HG03521 (cell line): ENCODE data around the gene EFNA3.

ENCODE experiments used
- ATAC-seq: cut with Tn5 transposase; IDR thresholded peaks from one replicate; pipeline ENCODE4 v1.9.1; 2021; ENCODE audit warnings: mild to moderate bottlenecking, moderate library complexity; ENCODE audit not compliant: unreplicated experiment

The EFNA3 gene

DNA sequence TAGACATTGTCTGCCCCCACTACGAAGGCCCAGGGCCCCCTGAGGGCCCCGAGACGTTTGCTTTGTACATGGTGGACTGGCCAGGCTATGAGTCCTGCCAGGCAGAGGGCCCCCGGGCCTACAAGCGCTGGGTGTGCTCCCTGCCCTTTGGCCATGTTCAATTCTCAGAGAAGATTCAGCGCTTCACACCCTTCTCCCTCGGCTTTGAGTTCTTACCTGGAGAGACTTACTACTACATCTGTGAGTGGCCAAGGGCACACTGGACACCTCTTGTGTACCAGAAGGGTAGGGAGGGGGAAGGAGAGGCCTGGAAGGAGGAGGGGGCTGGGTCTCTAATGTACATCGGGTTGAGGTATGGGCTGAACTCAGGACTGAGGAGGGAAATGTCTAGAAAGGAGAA, 11.9 kb upstream of the EFNA3 start:
- no peak for ATAC-seq

DNA sequence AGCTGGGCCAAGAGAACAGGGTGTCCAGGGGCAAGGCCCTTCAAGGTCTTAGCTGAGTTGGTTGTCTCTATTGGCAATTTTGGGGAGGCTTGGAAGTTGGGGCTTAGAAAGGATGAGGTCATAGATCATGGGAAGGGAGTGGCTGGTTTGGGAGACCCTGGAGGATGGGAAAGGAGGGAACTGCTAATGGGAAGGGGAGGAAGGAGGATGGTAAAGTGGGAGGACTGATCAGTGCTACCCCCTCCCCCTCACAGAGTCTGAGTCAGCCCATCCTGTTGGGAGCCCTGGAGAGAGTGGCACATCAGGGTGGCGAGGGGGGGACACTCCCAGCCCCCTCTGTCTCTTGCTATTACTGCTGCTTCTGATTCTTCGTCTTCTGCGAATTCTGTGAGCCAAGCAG, 10.0 kb upstream of the EFNA3 start:
- no peak for ATAC-seq

DNA sequence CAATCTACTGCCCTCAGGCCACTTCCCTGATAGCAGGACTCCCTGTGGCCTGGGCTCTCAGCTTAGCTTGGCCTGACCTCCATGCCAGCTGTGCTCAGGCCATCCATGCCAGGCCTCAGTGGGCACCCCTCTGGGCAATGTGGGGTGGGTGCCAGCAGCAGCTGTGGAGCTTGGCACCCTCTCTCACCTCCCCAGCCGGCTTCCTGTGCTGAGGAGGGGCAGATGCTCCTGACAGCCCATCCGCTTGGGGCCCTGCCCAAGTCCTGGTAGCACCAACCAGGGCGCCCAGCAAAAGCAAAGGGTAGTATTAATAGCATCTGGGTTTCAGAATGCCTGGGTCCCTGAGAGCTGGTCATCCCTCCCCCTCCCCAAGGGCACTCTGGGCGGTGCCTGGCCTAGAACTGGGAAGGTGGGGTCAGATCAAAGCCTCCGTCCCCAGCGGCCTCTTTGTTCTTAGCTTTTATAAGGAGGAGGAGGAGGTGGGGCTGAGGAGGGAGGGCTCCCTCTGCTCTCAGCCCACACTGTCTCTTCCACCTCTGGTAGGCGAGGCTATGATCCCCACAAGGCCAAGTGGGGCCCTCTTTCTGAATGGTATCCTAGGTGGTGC, 9.0 kb upstream of the EFNA3 start:
- no peak for ATAC-seq

DNA sequence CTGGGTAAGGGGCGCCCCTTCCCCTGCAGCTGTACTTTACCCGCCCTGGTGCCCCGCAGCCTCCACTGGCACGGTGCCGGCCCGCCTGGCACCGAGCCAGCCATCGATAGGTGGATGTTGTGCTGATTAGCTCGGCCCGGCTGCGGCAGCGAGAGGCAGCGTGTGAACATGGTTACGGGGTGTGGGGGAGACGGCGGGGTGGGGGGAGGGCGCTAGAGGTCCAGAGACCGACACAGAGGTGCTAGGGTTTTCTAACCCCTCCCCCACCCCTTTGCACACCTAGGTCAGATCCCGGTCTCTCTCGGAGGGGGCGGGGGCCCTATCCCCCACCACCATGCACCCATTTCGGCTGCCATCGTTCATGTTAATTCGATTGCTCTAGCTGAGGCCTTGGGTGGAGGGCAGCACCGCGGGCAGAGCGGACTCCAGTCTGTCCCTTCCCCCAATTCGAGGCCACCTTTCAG, 8.4 kb upstream of the EFNA3 start:
- no peak for ATAC-seq

DNA sequence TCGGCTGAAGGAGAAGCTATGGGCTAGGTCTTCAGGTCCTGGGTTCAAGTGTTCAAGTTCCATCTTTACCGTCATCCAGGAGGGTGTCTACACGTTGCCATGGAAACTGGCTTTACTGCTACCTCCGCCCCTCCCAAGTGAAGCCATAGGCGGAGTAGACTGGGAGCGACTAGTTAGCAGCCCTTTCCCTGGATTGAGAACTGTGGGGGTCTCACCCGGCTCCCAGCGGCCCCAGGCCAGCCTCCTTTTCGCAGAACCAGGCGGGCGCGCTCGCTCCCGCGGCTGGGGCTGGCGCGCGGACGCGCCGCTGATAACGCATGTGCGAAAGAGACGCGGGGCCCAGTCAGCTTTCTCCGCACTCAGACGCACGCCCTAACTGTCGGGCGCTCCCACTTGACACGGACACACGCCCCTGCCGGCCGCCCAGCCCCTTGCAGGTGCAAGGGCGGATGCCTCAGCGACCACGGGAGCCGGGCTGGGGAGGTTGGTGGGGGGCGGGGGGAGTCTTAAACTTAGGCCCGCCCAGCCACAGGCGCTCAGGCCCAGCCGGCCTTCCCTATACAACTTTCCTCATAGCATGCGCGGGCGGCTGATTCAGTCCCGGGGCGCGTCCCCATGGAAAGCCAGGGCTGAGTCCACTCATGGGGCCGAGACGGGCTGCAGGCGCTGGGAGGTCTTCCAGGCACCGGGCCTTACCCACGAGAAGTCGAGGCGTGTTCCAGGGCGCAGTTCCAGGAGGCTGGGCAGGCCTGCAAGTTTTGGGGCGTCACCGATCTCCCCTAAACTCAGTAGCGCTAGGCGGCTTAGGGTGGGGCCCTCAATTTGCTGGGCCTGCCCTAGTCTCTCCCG, 7.7 kb upstream of the EFNA3 start:
- ATAC-seq: no peak

DNA sequence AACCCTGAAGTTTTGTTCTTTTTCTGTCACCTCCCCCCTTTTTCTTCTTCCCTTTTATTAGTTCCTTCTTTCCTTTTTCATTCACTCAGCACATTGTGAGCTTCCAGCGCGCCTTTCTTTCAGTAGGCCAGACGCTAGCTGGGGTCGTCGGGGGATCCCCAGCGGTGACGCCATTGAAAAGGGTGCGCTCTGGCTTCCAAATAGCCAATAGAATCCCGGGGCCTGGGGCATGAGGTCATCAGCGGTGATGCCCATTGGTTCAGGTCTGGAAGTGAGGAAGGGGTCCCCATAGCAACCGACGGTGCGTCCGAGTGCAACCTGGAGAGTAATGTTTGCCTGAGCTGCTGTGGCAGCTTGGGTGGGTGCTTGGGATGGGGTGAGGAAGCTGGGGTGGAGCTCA, 6.9 kb upstream of the EFNA3 start:
- no peak for ATAC-seq

DNA sequence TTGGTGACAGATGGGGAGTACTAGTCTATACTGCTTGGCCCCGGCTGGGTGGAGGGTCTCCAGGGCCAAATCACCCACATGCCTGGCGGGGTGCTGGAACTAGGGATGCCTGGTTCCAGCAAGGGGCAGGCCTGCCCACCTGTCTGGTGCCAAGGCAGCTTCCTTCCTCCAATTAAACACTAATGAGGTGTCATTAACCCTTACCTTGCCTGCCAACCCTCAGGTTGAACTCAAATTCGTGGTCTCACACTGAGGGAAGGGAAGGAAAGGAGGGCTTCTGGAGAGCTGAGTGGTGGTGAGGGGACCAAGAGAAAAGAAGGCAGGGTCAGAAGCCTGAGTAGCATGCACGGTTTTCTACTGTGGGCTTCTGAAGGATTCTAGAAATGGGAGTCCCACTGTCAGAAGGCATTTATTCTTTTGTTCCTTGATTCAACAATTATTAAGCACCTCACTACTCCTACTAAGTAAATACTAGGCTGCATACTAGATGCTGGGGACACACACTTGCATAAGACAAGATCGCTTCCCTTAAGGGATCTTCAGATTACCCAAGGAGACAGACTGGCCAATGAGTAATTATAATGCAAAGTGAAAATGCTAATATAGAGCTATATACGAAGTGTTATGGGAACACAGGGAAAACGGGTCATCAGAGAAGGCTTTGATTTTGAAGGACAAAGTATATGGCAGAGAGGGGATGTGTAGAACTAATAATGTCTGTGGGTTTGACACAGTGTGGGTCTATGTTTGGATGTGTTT, 5.9 kb upstream of the EFNA3 start:
- no peak for ATAC-seq

DNA sequence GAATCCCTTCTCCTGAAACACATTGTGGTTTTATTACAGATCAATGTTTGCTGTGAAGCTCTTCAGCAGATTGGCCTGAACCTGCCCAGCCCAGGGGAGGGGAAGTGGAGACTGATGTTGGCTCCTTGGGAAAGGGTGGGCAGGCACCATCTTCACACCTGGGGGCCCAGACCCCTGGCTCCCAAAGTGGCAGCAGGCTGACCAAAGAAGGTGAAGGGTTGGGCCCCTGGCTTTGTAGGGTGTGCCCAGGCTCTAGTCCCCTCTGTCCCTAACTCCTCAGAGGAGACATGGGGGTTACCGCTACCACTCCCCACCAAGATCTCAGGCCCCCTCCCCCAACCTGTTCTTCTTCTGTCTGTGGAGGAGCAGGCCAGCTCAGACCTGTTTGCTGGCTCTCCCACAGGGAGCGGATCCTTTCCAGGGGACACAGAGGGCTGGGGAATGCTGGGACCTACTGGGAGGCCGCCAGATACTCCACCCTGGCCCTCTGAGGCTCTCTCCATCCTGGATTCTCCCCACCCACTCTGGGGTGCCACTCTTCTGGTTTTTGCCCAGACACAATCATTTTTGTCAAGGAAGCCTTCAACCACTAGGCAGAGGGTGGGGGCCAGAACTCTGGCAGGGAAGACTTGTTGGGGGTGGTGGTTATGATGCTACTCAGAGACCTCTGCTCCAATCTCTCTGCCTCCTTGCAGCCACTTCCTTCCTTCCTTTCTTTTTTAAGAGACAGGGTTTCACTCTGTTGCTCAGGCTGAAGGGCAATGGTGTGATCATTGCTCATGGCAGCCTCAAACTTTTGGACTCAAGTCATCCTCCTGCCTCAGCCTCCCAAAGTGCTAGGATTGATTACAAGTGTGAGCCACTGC, 5.0 kb upstream of the EFNA3 start:
- no peak for ATAC-seq

DNA sequence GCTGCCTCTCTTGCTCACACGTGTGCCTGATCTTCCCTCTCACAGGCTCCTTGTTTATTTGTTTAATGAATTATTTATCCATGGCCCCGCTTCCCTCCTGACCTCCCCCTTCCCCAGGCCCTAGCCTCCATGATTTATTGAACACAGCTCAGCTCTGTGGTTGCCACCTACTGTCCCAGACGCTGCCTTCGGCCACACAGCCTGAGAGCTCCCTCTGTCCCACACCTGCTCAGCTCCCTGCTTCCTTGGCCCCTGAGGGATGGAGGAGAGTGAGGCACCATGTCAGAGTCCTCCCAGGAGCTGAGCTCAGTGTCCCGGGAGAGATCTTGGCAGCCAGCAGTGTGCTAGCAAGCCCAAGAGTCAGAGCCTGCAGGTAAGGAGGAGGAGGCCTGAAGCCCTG, 3.1 kb upstream of the EFNA3 start:
- ATAC-seq: no peak

DNA sequence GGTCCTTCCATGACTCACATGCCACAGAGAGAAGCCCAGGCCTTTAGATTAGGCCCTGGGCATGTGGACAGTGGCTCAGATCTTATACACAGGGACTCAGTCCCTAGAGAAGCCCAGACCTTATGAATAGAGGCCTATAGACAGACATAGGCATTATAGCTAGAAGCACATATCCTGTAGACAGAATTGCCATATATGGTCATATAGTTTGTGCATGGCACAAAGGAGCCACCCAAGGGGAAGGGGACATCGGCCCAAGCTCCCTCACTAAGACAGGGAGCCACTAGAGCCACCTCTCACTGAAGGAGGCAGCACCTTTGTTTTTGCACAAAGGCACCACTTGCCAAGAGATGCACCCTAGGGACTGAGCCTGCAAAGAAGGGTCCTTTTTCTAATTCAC, 2.3 kb upstream of the EFNA3 start:
- no peak for ATAC-seq

DNA sequence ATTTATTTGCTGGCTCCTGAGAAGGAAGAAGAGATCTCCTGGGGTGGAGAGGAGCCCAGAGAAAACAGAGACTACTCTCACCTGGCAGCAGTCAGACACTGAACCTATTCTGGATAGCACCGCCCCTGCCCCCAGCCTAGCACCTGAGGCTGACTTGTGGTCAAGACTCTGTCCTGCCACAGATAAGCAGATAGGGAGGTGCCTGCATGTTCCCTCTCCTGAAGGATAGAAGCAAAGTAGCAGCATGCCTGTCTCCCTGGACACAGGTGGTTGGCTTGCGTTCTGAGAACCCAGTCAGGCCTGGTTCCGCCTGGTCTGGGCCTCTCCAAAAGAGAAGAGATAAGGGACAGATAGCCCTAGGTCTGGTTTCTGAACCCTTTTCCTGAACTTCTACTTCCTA, 1.3 kb upstream of the EFNA3 start:
- no peak for ATAC-seq

DNA sequence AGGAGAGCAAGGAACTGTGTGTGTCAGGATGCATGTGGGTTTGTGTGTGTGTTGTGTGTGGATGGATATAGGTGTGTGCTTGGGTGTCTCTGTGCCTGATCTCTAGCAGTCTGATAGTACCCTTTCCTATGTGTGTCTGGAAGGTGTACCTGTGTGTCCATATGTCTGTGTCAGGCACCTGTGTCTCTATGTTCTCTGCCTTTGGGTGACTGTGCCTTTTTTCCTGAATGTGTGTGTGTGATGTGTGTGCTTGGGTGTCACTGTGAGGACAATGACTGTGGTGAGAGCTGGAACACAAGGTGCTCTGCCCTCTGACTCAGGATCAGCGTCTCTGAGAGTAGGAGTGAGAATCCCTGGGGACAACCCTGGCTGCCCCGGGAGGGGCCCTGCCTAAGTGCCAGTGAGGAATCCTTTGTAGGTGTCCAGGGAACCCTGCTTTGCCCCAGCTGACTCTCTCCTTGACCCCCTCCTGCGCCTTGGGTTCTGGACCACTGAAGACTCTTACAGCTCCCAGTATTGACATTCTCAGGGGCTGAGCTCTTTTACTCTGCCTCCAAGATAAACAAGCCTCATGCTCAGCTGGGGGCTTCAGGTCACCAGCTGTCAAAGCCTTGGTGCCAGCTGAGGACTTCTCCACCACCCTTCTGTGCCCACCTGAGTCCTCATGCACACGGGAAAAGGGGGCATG, 735 bp upstream of the EFNA3 start:
- no peak for ATAC-seq

DNA sequence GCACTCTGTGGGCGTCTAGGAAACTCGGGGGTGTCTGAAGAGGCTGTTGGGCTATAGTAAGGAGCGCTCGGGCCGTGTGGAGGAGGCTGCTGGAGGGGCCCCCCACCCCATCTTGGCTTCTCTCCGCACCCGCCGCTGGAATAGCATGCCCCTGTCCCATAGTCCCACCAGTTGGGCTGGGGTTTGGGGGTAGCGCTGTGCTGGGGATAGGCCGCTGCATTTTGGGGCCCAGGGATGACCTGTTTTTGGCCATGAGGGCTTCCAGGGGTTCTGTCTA, 511 bp downstream of the EFNA3 start:
- no peak for ATAC-seq

DNA sequence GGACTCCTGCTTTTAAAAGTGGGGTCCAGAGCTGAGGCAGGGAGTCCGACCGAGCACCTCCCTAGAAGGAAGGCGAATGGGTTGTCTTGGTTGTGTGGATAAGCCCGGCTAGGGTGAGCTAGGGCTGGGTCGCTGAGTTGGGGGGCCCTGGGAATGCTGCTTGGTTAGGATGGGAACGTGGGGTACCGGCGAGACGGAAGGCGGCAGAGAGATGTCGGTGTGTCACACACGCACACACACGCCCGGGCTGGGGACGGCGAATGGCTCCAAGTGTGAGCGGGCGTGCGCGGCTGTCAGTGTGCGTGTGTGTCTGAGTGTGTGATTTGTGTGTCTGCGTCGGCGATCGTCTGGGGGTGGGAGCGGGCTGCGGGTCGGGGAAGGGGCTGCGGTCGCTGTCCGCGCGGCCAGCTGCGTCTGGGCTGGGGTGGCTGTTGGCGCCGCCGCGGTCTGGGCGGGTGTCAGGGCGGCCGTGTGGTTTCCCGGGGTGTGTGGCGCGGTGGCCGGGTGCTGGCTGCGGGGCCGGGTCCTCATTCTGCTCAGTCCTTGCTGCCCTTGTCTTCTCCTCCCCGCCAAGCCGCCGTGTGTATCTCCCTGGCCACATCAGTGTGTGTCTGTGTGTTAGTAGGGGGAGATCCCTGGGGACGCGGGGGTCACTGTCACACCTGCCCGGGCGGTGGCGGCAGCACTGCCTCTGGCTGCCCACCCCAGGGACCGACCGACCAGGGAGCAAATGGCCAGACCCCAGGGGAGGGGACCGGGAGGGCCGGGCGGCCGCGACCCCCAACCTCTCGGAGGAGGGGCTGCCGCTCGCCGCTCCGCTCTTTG, 1.1 kb downstream of the EFNA3 start:
- no peak for ATAC-seq

DNA sequence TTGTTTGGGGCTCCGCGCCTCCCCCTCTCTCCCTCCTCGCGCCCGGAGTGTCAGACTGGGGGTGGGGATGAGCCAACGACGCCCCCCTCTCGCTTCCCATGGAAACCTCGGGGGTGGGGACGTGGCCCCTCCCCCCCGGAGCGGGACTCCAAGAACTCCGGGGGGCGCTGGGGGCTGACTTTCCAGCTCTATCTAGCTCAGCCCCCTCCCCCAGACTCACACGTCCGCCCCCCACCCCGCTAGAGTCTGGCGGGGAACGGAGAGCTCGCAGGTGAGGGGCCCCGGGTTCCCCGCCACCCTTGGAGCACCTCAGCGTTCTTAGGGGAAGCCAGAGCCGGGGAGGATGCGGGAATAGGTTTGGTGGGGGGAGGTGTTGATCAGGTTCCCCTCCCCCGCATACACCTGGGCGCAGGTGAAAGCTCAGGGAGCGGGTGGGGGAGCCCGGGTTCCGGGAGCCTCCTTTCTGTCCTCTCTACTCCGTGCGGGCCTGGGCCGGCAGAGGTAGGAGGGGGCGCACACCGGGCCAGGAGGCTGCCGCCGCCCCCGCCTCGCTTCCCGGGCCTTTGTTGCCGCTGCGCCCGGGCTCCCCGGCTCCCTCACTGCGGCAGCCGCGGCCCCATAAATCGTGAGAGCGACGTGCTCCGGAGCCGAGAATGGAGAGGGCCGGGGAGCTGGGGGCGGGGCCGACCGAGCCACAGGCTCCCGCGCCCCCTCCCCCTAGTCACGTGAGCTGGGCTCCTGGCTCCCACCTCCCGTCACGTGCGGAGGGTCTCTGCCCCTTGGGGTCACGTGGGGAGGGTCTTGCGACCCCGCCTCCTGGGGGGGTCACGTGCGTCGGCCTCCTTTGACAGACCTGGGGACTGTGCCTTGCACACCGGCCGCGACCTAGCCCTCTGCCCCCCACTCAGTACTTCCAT, 1.9 kb downstream of the EFNA3 start:
- ATAC-seq: no peak

DNA sequence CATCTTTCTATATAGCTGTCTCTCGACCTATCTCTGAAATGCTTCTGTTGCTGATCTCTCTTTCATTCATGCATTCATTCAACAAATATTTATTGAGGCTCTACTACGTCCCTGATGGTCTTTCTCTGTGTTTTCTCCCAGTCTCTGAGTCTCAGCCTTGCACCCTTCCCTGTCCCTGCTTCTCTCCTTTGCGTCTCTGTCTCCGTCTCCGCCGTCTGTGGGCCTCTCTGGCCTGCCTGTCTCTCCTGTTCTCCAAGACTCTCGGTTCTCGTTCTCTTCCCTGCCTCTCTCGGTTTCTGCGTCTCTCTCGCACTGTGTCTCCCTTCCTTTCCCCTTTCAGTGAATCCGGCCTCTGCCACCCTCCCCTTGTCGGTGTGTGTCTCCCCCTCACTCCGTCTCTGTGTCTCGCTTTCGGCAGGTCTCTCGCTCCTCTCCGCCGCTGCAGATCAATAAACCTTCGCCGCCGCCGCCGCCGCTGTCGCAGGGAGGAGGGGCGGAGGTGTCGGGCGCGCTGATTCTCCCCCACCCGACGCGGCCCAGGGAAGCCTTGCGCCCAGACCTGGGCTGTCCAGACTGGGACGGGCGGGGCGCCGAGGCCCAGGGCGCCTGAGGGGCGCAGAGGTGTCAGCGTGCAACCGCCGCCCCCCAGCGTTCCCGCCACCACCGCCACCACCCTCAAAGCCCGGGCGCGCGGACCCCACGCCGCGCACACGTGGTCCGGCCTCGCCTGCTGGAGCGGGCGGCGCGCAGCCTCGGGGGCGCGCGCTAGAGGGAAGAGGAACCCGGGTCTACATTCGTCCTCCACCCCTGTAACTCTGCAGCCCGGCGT, 3.0 kb downstream of the EFNA3 start:
- ATAC-seq: no peak

DNA sequence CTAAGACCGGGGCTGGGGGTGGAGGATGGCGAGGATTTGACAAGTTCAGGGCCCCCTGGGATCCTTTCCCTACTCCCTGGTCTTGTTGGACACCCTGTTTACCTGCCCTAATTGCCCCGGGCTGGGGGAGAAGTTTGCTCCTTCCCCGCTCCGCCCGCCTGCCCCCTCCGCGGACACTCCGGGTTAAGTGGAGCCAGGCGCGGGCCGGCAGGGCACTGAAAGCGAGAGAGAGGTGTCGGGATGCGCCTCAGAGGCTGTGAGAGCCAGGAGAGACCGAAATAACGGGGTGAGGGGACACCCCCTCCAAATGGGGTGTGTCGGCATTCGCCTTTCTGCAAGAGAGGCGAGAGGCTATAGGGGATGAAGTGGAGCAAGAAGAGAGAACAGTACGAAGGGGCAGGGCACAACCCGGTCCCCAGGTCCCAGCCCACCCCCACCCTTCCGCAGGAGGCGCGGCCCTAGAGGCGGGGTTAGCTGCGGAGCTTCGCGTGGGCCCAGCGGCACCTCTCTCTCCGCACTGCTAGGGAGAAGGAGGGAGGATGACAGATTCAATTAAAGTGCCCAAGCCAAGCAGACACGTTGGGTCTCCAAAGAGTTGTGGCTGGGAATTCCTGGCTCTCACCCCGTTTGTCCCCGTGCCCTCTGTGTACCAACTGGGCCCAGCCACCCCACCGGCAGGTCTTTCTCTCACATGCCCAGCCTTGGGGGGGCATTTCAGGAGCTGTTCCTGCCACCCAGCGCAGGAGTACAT, 3.8 kb downstream of the EFNA3 start:
- no peak for ATAC-seq
